Neural cell (in vitro differentiated cells): ENCODE results near the gene UPB1. TPM values are rescaled to one million over a fixed set of nuclear protein-coding genes. Genes with fewer than 3 reads are reported as not detected.

Experiments
- H2AFZ ChIP-seq: fragments of 200-600, 300-800 bp; sonication (generic), shearing (Covaris generic); 2 replicates; pipeline ENCODE4 v1.6.0; 2014; ENCODE audit warnings: low read depth, mild to moderate bottlenecking, antibody characterized with exemption, low read length, moderate library complexity
- H3F3A ChIP-seq: fragments of 200-600 bp; shearing (Covaris generic); 2 replicates; pipeline ENCODE4 v1.6.1; 2016; ENCODE audit warnings: mild to moderate bottlenecking, moderate library complexity, mixed read lengths, antibody characterized with exemption, low read length; ENCODE audit not compliant: insufficient read depth, poor library complexity, severe bottlenecking
- H3K27ac ChIP-seq: fragments of 200-600, 300-800 bp; sonication (generic), shearing (Covaris generic); 2 replicates; pipeline ENCODE4 v1.5.1; 2014; ENCODE audit warnings: mild to moderate bottlenecking, low read length, moderate library complexity
- H3K27me3 ChIP-seq: fragments of 300-800, 200-600 bp; sonication (generic), shearing (Covaris generic); 2 replicates; pipeline ENCODE4 v1.6.0; 2014; ENCODE audit warnings: mild to moderate bottlenecking, low read depth, low read length, moderate library complexity; ENCODE audit not compliant: insufficient read depth
- H3K36me3 ChIP-seq: fragments of 300-800, 200-600 bp; sonication (generic), shearing (Covaris generic); 2 replicates; pipeline ENCODE4 v1.5.1; 2014; ENCODE audit warnings: mild to moderate bottlenecking, antibody characterized with exemption, low read length, moderate library complexity; ENCODE audit not compliant: insufficient read depth
- H3K4me2 ChIP-seq: fragments of 300-800, 200-600 bp; sonication (generic), shearing (Covaris generic); 2 replicates; pipeline ENCODE4 v1.6.0; 2014; ENCODE audit warnings: mild to moderate bottlenecking, low read length
- H3K4me3 ChIP-seq: fragments of 300-800, 200-600 bp; sonication (generic), shearing (Covaris generic); 2 replicates; pipeline ENCODE4 v1.5.1; 2014; ENCODE audit warnings: mild to moderate bottlenecking, low read length, moderate library complexity
- H3K79me2 ChIP-seq: fragments of 200-600 bp; shearing (Covaris generic); replicated peaks from 2 replicates; pipeline ENCODE4 v1.6.0; 2014; ENCODE audit warnings: mild to moderate bottlenecking, low read length, moderate library complexity; ENCODE audit not compliant: insufficient read depth
- H3K9ac ChIP-seq: fragments of 300-800, 200-600 bp; sonication (generic), shearing (Covaris generic); 2 replicates; pipeline ENCODE4 v1.6.1; 2016; ENCODE audit warnings: mild to moderate bottlenecking, low read length, mixed read lengths
- H3K9me2 ChIP-seq: fragments of 200-600 bp; shearing (Covaris generic); 2 replicates; pipeline ENCODE4 v1.6.1; 2016; ENCODE audit warnings: mild to moderate bottlenecking, low read length, mixed read lengths; ENCODE audit not compliant: insufficient read depth
- H3K9me3 ChIP-seq: fragments of 200-600, 300-800 bp; sonication (generic), shearing (Covaris generic); 2 replicates; pipeline ENCODE4 v1.6.1; 2016; ENCODE audit warnings: mild to moderate bottlenecking, mixed run types, low read length, moderate library complexity, mixed read lengths
- H4K20me1 ChIP-seq: fragments of 200-600 bp; shearing (Covaris generic); 2 replicates; pipeline ENCODE4 v1.6.1; 2016; ENCODE audit warnings: mild to moderate bottlenecking, mixed run types; ENCODE audit not compliant: insufficient read depth
- EP300 ChIP-seq: fragments of 450-650 bp; conservative IDR thresholded peaks from 2 replicates; pipeline ENCODE4 v1.6.1; 2014; ENCODE audit warnings: antibody characterized with exemption, mild to moderate bottlenecking, moderate library complexity; ENCODE audit not compliant: poor library complexity, severe bottlenecking
- EZH2 ChIP-seq: fragments of 200-600, 300-800 bp; shearing (Covaris generic), sonication (generic); IDR thresholded peaks from 2 replicates; pipeline ENCODE4 v1.6.1; 2014; ENCODE audit warnings: antibody characterized with exemption, low read length, borderline replicate concordance, mild to moderate bottlenecking; ENCODE audit not compliant: insufficient read depth, poor library complexity, severe bottlenecking
- MXI1 ChIP-seq: fragments of 450-650 bp; conservative IDR thresholded peaks from 2 replicates; pipeline ENCODE4 v1.6.1; 2014; ENCODE audit warnings: antibody characterized with exemption, mild to moderate bottlenecking; ENCODE audit not compliant: poor library complexity, severe bottlenecking
- POLR2AphosphoS5 ChIP-seq: IDR thresholded peaks from 2 replicates; pipeline ENCODE4 v1.6.1; 2012
- RAD21 ChIP-seq: fragments of 450-650 bp; conservative IDR thresholded peaks from 2 replicates; pipeline ENCODE4 v1.6.1; 2014; ENCODE audit warnings: antibody characterized with exemption, mild to moderate bottlenecking, moderate library complexity
- REST ChIP-seq: IDR thresholded peaks from 2 replicates; pipeline ENCODE4 v1.6.1; 2012; ENCODE audit warnings: borderline replicate concordance
- SMC3 ChIP-seq: fragments of 450-650 bp; conservative IDR thresholded peaks from 2 replicates; pipeline ENCODE4 v1.6.1; 2014; ENCODE audit warnings: antibody characterized with exemption, mild to moderate bottlenecking, moderate library complexity; ENCODE audit not compliant: poor library complexity
- TAF1 ChIP-seq: IDR thresholded peaks from 2 replicates; pipeline ENCODE4 v1.6.1; 2012; ENCODE audit warnings: low read depth
- polyA plus RNA-seq: library from polyadenylated mRNA; depleted of rRNA; stranded (reverse); fragments of >200 nt; gene quantifications from 2 replicates; pipeline ENCODE4 v1.2.3, GENCODE V29; 2014
- TF ChIP-seq, protein P1 (sequence below): fragments of 450-650 bp; IDR thresholded peaks from 2 replicates; pipeline ENCODE4 v1.5.1; 2014; ENCODE audit warnings: antibody characterized with exemption, mild to moderate bottlenecking, moderate library complexity; ENCODE audit not compliant: poor library complexity, severe bottlenecking

UPB1 gene
- polyA plus RNA-seq, 1 donor from 2014 or later: 0.12 TPM

- Histone ChIP-seq H4K20me1 (no peaks in the 10 kb centered on the region), H3K27me3 (peaks cover 31% of the 10 kb centered on the region), H3K9ac (no peak overlapping the region), H3K36me3 (no peaks in the 10 kb centered on the region), H3K79me2 (no peaks in the 10 kb centered on the region), H3K27ac (no peak overlapping the region), H3K9me2 (no peaks in the 10 kb centered on the region), H3F3A (no peaks in the 10 kb centered on the region), H2AFZ (no peak overlapping the region), H3K4me2 (no peak overlapping the region), H3K4me3 (no peak overlapping the region), H3K9me3 (no peaks in the 10 kb centered on the region)
- TF ChIP-seq POLR2AphosphoS5 (no peak), MXI1 (no peak), TAF1 (no peak), RAD21 (no peak), REST (no peak), EP300 (no peak), SMC3 (no peak), EZH2 (no peak)
- TF ChIP-seq, protein P1, sequence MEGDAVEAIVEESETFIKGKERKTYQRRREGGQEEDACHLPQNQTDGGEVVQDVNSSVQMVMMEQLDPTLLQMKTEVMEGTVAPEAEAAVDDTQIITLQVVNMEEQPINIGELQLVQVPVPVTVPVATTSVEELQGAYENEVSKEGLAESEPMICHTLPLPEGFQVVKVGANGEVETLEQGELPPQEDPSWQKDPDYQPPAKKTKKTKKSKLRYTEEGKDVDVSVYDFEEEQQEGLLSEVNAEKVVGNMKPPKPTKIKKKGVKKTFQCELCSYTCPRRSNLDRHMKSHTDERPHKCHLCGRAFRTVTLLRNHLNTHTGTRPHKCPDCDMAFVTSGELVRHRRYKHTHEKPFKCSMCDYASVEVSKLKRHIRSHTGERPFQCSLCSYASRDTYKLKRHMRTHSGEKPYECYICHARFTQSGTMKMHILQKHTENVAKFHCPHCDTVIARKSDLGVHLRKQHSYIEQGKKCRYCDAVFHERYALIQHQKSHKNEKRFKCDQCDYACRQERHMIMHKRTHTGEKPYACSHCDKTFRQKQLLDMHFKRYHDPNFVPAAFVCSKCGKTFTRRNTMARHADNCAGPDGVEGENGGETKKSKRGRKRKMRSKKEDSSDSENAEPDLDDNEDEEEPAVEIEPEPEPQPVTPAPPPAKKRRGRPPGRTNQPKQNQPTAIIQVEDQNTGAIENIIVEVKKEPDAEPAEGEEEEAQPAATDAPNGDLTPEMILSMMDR: no peak
Measured at GRCh38 chr22:24496234-24496633, 1.1 kb downstream of the UPB1 start.

DNA sequence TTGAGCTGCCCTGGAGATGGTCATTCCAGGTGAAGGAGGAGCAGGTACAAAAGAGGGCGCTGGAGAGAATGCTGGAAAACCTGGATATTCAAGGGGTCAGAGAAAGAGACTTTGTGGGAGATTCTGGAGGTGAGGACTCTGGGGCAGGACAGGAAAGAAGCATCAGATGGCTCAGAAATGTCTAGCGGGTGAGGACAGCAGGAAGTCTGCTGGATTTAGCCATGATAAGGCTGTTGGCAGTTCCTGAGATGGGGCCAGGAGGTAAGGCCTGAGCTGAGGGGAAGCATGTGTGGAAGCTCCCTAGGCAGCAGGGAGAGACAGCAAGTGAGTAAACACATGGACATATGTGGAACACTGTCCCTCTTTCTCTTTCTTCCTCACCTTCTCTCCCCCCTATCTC, 1.5 kb downstream of the UPB1 start:
- Histone ChIP-seq H4K20me1 (no peaks in the 10 kb centered on the region), H3K9ac (no peak overlapping the region), H3K9me2 (no peaks in the 10 kb centered on the region), H3K79me2 (no peaks in the 10 kb centered on the region), H3K36me3 (no peaks in the 10 kb centered on the region), H3K4me3 (no peak overlapping the region), H3K9me3 (no peaks in the 10 kb centered on the region), H3K4me2 (no peak overlapping the region), H3F3A (no peaks in the 10 kb centered on the region), H2AFZ (no peak overlapping the region), H3K27me3 (peaks cover 31% of the 10 kb centered on the region), H3K27ac (no peak overlapping the region)
- TF ChIP-seq EP300 (no peak), EZH2 (no peak), POLR2AphosphoS5 (no peak), RAD21 (no peak), SMC3 (no peak), REST (no peak), MXI1 (no peak), TAF1 (no peak)
